PFSK-1 (cell line): ENCODE results near the gene CNTN5.

ENCODE experiments used
- FOXP2 ChIP-seq: optimal IDR thresholded peaks from 2 replicates; pipeline ENCODE3; 2011; ENCODE audit warnings: borderline replicate concordance, control low read depth, inconsistent platforms; ENCODE audit not compliant: insufficient read depth; ENCODE audit errors: extremely low read length, extremely low read depth
- POLR2AphosphoS5 ChIP-seq: IDR thresholded peaks from 2 replicates; pipeline ENCODE4 v1.6.1; 2012; ENCODE audit warnings: low read depth, mild to moderate bottlenecking, control low read depth, low read length, moderate library complexity
- SIN3A ChIP-seq: IDR thresholded peaks from 2 replicates; pipeline ENCODE4 v1.6.1; 2012; ENCODE audit warnings: mild to moderate bottlenecking, low read length, moderate library complexity, borderline replicate concordance; ENCODE audit not compliant: insufficient read depth
- TAF1 ChIP-seq: IDR thresholded peaks from 2 replicates; pipeline ENCODE4 v1.6.1; 2012; ENCODE audit warnings: low read length, control low read depth, borderline replicate concordance; ENCODE audit not compliant: insufficient read depth
- TF ChIP-seq, protein P1 (sequence below), 2 experiments: IDR thresholded peaks; 2 replicates each; pipeline versions ENCODE4 v1.6.1 to v1.8.0; 2011 to 2012; ENCODE audit warnings: low read depth in 2 of 2, low read length in 2 of 2, control low read depth in 1 of 2, inconsistent platforms in 1 of 2, mild to moderate bottlenecking in 1 of 2, moderate library complexity in 1 of 2; ENCODE audit not compliant: insufficient read depth in 1 of 2

Gene CNTN5

DNA sequence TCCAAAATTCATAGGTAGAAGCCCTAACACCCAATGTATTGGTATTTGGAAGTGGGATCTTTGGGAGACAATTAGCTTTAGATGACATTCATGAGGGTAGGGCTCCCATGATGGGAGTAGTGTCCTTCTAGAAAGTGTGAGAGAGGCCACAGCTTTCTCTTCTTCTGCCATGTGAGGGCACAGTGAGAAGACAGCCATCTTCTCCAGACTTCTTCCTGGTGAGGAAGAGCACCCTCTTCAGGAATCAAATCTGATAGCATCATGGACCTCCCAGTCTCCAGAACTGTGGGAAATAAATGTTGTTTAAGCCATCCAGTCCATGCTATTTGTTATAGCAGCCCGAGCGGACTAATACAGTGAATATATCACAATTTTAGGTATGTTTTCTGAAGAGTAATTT is 96.9 kb downstream of the CNTN5 start:
- TF ChIP-seq SIN3A (no peak), FOXP2 (no peak), POLR2AphosphoS5 (no peak), TAF1 (no peak)
- TF ChIP-seq, protein P1, sequence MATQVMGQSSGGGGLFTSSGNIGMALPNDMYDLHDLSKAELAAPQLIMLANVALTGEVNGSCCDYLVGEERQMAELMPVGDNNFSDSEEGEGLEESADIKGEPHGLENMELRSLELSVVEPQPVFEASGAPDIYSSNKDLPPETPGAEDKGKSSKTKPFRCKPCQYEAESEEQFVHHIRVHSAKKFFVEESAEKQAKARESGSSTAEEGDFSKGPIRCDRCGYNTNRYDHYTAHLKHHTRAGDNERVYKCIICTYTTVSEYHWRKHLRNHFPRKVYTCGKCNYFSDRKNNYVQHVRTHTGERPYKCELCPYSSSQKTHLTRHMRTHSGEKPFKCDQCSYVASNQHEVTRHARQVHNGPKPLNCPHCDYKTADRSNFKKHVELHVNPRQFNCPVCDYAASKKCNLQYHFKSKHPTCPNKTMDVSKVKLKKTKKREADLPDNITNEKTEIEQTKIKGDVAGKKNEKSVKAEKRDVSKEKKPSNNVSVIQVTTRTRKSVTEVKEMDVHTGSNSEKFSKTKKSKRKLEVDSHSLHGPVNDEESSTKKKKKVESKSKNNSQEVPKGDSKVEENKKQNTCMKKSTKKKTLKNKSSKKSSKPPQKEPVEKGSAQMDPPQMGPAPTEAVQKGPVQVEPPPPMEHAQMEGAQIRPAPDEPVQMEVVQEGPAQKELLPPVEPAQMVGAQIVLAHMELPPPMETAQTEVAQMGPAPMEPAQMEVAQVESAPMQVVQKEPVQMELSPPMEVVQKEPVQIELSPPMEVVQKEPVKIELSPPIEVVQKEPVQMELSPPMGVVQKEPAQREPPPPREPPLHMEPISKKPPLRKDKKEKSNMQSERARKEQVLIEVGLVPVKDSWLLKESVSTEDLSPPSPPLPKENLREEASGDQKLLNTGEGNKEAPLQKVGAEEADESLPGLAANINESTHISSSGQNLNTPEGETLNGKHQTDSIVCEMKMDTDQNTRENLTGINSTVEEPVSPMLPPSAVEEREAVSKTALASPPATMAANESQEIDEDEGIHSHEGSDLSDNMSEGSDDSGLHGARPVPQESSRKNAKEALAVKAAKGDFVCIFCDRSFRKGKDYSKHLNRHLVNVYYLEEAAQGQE (IDR thresholded peaks at IDR 0.05; ENCODE audit: insufficient read depth in 1 of 2, low read depth in 2 of 2, low read length in 2 of 2): no peak

DNA sequence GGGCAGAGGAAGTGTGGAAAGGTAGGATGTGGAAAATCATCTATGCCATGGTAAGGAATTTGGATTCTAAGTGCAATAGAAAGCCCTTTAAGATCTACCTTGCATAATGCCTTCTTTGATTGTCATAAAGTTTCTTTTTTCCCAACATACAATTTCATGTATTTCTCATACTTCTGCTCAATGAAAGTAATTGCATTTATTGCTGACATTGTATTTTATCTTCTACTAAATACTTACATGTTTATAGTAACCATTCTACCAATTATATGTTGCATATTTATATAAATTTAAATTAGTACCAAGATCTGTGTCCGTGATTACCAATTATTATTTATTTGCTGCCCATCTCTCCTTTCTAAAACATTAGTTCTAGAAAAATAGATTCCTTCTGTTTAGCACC is 114.8 kb downstream of the CNTN5 start:
- TF ChIP-seq, protein P1 (IDR thresholded peaks at IDR 0.05; ENCODE audit: insufficient read depth in 1 of 2, low read depth in 2 of 2, low read length in 2 of 2): no peak
- TF ChIP-seq FOXP2 (no peak), POLR2AphosphoS5 (no peak), SIN3A (no peak), TAF1 (no peak)

DNA sequence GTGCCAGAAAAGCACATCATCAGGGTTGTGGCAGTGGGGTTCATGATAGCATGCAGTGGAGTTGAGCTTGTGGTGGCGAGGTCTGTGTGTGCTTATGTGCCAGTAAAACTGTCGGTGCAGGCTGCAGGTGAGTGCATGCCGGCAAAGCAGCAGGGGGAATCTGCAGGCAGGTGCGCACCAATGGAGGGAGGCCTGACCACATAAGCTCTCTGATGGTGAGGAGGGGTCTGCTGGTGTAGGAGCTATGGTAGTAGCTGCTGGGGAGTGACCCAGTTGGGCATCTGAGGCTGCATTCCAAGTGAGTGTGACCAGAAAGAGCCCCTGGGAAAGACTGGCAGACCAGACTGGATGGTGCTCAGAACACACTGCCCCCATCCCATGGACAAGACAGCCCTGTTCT is 121.5 kb downstream of the CNTN5 start:
- no peak for TF ChIP-seq SIN3A
- no peak for TF ChIP-seq FOXP2
- TF ChIP-seq, protein P1 (IDR thresholded peaks at IDR 0.05; ENCODE audit: insufficient read depth in 1 of 2, low read depth in 2 of 2, low read length in 2 of 2): no peak
- TF ChIP-seq POLR2AphosphoS5: no peak
- TF ChIP-seq TAF1: no peak

DNA sequence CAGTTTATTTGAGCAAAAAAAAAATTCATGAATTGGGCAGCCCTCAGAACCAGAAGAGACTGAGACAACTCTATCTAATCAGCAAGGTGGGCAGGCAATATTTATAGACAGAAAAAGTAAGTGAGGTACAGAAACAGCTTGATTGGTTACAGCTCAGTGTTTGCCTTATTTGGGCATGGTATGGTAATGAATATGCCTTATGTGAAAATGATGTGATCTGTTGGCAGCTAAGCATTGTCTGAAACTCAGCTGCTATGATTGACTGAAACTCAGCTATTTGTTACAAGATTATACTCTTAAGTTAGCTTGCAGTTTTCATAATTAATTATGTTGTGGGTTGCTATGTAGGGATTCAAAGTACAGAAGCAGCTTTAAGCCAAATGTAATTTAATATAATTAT is 127.6 kb downstream of the CNTN5 start:
- TF ChIP-seq FOXP2 (no peak), TAF1 (no peak), POLR2AphosphoS5 (no peak), SIN3A (no peak)
- TF ChIP-seq, protein P1 (IDR thresholded peaks at IDR 0.05; ENCODE audit: insufficient read depth in 1 of 2, low read depth in 2 of 2, low read length in 2 of 2): no peak

DNA sequence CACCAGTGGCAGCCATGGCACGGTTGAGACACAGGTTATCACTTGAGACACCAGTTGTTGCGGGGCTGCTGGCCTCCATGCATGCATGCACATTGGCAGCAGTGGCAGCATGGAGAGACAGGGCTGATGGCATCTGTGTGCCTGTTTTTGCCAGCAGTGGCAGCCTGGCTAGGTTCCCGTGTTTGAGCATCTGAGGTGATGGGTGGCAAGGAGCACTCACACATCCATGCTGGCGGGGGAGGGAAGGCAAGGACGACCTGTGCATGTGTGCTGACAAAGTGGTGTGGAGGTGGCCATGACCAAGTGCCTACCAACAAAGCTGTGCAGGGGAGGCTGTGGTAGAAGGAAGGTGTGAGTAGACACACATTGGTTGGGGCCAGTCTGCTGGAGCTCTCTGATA is 133.5 kb downstream of the CNTN5 start:
- TF ChIP-seq, protein P1 (IDR thresholded peaks at IDR 0.05; ENCODE audit: insufficient read depth in 1 of 2, low read depth in 2 of 2, low read length in 2 of 2): no peak
- TF ChIP-seq POLR2AphosphoS5: no peak
- TF ChIP-seq TAF1: no peak
- no peak for TF ChIP-seq FOXP2
- TF ChIP-seq SIN3A: no peak
